Fibroblast of pulmonary artery (primary cell): Measurements from ENCODE around the gene ITGAL.

Source experiments
- DNase-seq: peaks from one replicate; pipeline ENCODE4 v3.0.0-alpha.2; 2010; ENCODE audit warnings: low read depth
- H3K4me3 ChIP-seq: replicated peaks from 2 replicates; pipeline ENCODE4 v1.5.1; 2011; ENCODE audit warnings: low read depth, mild to moderate bottlenecking, control low read depth, low read length, moderate library complexity
- CTCF ChIP-seq: IDR thresholded peaks from 2 replicates; pipeline ENCODE4 v1.5.1; 2011; ENCODE audit warnings: mild to moderate bottlenecking, control low read depth, low read length, inconsistent platforms; ENCODE audit errors: missing control alignments

Gene ITGAL

DNA sequence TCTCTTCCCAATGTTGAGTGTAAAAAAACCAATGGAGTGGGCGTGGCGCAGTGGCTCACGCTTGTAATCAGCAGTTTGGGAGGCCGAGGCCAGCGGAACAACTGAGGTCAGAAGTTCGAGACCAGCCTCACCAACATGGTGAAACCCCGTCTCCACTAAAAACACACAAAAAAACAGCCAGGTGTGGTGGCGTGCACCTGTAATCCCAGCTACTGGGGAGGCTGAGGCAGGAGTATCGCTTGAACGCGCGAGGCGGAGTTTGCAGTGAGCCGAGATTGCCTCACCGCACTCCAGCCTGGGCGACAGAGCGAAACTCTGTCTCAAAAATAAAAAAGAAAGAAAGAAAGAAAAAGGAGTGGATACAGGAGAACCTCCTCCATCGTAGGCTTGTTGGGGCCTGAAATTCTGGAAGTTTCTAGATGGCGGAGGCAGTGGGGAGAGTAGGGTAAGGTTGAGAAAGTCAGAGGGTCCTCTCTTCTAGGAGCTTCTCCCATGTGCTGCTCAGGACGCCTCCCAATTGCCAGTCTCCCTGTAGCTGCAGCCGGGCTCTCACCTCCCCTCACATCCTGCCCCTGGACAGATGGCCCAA lies 86.3 kb downstream of the ITGAL start:
- no peak for DNase-seq
- H3K4me3 ChIP-seq, result peak overlapping the region; percentile 42
- no peak for TF ChIP-seq CTCF

DNA sequence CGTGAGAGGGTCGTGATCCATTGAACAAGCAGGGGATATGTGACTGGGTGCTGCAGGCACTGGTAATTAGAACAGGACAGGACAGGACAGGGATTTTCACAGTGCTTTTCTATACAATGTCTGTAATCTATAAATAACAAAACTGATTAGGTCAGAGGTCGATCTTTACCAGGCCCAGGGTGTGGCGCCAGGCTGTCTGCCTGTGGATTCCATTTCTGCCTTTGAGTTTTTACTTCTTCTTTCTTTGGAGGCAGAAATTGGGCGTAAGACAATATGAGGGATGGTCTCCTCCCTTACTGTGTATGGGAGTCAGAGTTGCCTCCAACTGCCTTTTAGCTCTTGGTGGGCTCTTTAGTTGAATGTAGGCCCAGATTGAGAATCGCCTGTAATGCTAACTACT lies 87.1 kb downstream of the ITGAL start:
- DNase-seq, result no peak
- no peak overlapping the region for H3K4me3 ChIP-seq
- no peak for TF ChIP-seq CTCF

GRCh38 chr16:30561089-30561816 lies 88.7 kb downstream of the ITGAL start:
- no peak for DNase-seq
- no peak for TF ChIP-seq CTCF
- H3K4me3 ChIP-seq, result peak overlapping the region; percentile 21

GRCh38 chr16:30562021-30562420 lies 89.5 kb downstream of the ITGAL start:
- no peak for TF ChIP-seq CTCF
- no peak for DNase-seq
- H3K4me3 ChIP-seq, result no peak overlapping the region

GRCh38 chr16:30565526-30565925 lies 93.0 kb downstream of the ITGAL start:
- DNase-seq, result no peak
- no peak overlapping the region for H3K4me3 ChIP-seq
- TF ChIP-seq CTCF, result no peak

- H3K4me3 ChIP-seq, result no peak overlapping the region
- no peak for DNase-seq
- no peak for TF ChIP-seq CTCF
Measured at GRCh38 chr16:30565984-30566383, 93.4 kb downstream of the ITGAL start.

GRCh38 chr16:30566531-30566930 lies 94.0 kb downstream of the ITGAL start:
- H3K4me3 ChIP-seq, result no peak overlapping the region
- no peak for DNase-seq
- TF ChIP-seq CTCF, result no peak
